GM12801 (cell line): ENCODE data around the gene PAPOLB.

Source experiments
- TF ChIP-seq, protein P1 (sequence below): IDR thresholded peaks from one replicate; pipeline ENCODE4 v1.5.1; 2011; ENCODE audit warnings: control low read depth; ENCODE audit not compliant: insufficient read length; ENCODE audit errors: extremely low read depth

PAPOLB gene

GRCh38 chr7:4822677-4823076 lies 39.2 kb downstream of the PAPOLB start:
- TF ChIP-seq, protein P1, sequence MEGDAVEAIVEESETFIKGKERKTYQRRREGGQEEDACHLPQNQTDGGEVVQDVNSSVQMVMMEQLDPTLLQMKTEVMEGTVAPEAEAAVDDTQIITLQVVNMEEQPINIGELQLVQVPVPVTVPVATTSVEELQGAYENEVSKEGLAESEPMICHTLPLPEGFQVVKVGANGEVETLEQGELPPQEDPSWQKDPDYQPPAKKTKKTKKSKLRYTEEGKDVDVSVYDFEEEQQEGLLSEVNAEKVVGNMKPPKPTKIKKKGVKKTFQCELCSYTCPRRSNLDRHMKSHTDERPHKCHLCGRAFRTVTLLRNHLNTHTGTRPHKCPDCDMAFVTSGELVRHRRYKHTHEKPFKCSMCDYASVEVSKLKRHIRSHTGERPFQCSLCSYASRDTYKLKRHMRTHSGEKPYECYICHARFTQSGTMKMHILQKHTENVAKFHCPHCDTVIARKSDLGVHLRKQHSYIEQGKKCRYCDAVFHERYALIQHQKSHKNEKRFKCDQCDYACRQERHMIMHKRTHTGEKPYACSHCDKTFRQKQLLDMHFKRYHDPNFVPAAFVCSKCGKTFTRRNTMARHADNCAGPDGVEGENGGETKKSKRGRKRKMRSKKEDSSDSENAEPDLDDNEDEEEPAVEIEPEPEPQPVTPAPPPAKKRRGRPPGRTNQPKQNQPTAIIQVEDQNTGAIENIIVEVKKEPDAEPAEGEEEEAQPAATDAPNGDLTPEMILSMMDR, result no peak

DNA sequence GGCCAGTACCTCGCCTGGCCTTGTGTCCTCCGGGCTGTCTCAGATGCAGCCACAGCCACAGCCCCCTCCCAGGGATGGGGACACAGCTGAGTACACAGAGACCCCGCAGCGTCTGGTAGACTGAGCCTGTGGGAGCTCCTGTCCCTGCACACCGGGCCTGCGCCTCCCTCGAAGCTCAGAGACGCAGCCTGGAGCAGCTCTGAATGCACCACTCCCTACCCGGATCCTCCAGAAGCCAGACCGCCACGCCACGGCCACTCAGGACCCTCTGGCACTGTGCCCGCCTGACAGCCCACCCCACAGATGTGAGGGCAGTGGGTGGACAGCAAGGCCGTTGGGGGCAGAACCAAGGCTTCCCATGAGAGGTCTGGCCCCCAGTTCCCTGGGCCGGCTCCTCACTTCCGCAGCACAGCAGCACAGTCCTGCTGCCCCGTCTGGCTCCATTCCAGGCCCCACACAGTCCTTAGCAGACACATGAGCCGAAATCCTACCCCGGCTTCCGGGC lies 40.8 kb downstream of the PAPOLB start:
- TF ChIP-seq, protein P1, result no peak

- TF ChIP-seq, protein P1, result no peak
Observed at GRCh38 chr7:4820405-4820966, 41.3 kb downstream of the PAPOLB start.

- TF ChIP-seq, protein P1, result no peak
Observed at GRCh38 chr7:4819560-4820404, 42.0 kb downstream of the PAPOLB start.

GRCh38 chr7:4818000-4818794 lies 43.6 kb downstream of the PAPOLB start:
- TF ChIP-seq, protein P1, result no peak

- TF ChIP-seq, protein P1, result no peak
Observed at GRCh38 chr7:4817178-4817901, 44.5 kb downstream of the PAPOLB start.
